Measurements from ENCODE around the gene RPS3. TPM values are rescaled to one million over a fixed set of nuclear protein-coding genes. Genes with fewer than 3 reads are reported as not detected.

The RPS3 gene
- total and polyA plus RNA-seq, 2 of the 13 experiments (the other 11 are each of a cell fraction or from before 2014, with no cell fraction given): 2,143 to 3,616 TPM

GRCh38 chr11:75399344-75400145 lies at the start of gene RPS3 (continued):
- TF ChIP-seq SALL2 (CRISPR knock-in tag; IDR thresholded peaks at IDR 0.05) (peak; percentile 93), BATF2 (CRISPR knock-in tag; IDR thresholded peaks at IDR 0.05) (peak; percentile 79), HNF4A (CRISPR knock-in tag; IDR thresholded peaks at IDR 0.05) (peak; percentile 17; the same call in 1 of the 2 replicates), KMT2A (CRISPR knock-in tag; IDR thresholded peaks at IDR 0.05) (peak; percentile 89; the same call in 1 of the 2 replicates), GATA4 (IDR thresholded peaks at IDR 0.05; ENCODE audit: borderline replicate concordance, low read depth) (peak; percentile 83; the same call in 1 of the 2 replicates), GLMP (CRISPR knock-in tag; IDR thresholded peaks at IDR 0.05; ENCODE audit: borderline replicate concordance) (no peak), ZNF143 (CRISPR knock-in tag; IDR thresholded peaks at IDR 0.05) (peak; percentile 100), ZFYVE20 (CRISPR knock-in tag; IDR thresholded peaks at IDR 0.05; ENCODE audit: borderline replicate concordance, low read depth) (no peak), NFE2L2 (IDR thresholded peaks at IDR 0.05; ENCODE audit: low read length) (peak; percentile 12; the same call in 1 of the 2 replicates), ZKSCAN1 (IDR thresholded peaks at IDR 0.05; ENCODE audit: low read length) (no peak), SP140L (CRISPR knock-in tag; IDR thresholded peaks at IDR 0.05; ENCODE audit: borderline replicate concordance) (peak; percentile 92; the same call in 1 of the 2 replicates), ZNF451 (CRISPR knock-in tag; IDR thresholded peaks at IDR 0.05) (peak; percentile 91; the same call in 1 of the 2 replicates), ZNF333 (CRISPR knock-in tag; IDR thresholded peaks at IDR 0.05; ENCODE audit: borderline replicate concordance) (peak; percentile 93; the same call in 1 of the 2 replicates), ATM (IDR thresholded peaks at IDR 0.05; ENCODE audit: borderline replicate concordance) (no peak), NKX3-1 (CRISPR knock-in tag; IDR thresholded peaks at IDR 0.05) (peak; percentile 86), HDAC2 (CRISPR knock-in tag; IDR thresholded peaks at IDR 0.05) (peak; percentile 62), ZMYM2 (CRISPR knock-in tag; IDR thresholded peaks at IDR 0.05) (no peak), ZNF367 (CRISPR knock-in tag; IDR thresholded peaks at IDR 0.05; ENCODE audit: borderline replicate concordance) (peak; percentile 57; the same call in 1 of the 2 replicates), SPEN (CRISPR knock-in tag; IDR thresholded peaks at IDR 0.05; ENCODE audit: low read depth) (peak; percentile 100), MAF1 (CRISPR knock-in tag; IDR thresholded peaks at IDR 0.05; ENCODE audit: borderline replicate concordance) (peak; percentile 87; the same call in 1 of the 2 replicates), AHDC1 (CRISPR knock-in tag; IDR thresholded peaks at IDR 0.05; ENCODE audit: borderline replicate concordance) (no peak), ELF3 (CRISPR knock-in tag; IDR thresholded peaks at IDR 0.05) (peak; percentile 98), ZNF546 (CRISPR knock-in tag; conservative IDR thresholded peaks at IDR 0.05) (no peak; the same call in 1 of the 2 replicates), ATF7-NPFF (CRISPR knock-in tag; IDR thresholded peaks at IDR 0.05; ENCODE audit: low read depth) (peak; percentile 71; the same call in 1 of the 2 replicates)

All from HepG2 (cell line).